Measurements from ENCODE around the gene HTRA3.

- TF ChIP-seq, protein P1, sequence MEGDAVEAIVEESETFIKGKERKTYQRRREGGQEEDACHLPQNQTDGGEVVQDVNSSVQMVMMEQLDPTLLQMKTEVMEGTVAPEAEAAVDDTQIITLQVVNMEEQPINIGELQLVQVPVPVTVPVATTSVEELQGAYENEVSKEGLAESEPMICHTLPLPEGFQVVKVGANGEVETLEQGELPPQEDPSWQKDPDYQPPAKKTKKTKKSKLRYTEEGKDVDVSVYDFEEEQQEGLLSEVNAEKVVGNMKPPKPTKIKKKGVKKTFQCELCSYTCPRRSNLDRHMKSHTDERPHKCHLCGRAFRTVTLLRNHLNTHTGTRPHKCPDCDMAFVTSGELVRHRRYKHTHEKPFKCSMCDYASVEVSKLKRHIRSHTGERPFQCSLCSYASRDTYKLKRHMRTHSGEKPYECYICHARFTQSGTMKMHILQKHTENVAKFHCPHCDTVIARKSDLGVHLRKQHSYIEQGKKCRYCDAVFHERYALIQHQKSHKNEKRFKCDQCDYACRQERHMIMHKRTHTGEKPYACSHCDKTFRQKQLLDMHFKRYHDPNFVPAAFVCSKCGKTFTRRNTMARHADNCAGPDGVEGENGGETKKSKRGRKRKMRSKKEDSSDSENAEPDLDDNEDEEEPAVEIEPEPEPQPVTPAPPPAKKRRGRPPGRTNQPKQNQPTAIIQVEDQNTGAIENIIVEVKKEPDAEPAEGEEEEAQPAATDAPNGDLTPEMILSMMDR (IDR thresholded peaks at IDR 0.05; ENCODE audit: poor library complexity), result no peak
- no peak for TF ChIP-seq EZH2 (IDR thresholded peaks at IDR 0.05; ENCODE audit: borderline replicate concordance)
- TF ChIP-seq EZH2phosphoT487 (IDR thresholded peaks at IDR 0.05; ENCODE audit: low read depth, severe bottlenecking, unreplicated experiment), result no peak
These were observed 45.1 kb upstream of the HTRA3 start for GRCh38 chr4:8224267-8224974.

All from hepatocyte (in vitro differentiated cells).